Ovary (tissue), 9 donors: Measurements from ENCODE around the gene P2RY13. TPM values are rescaled to one million over a fixed set of nuclear protein-coding genes. Genes with fewer than 3 reads are reported as not detected.

Experiments used
- DNase-seq, 5 donors: peaks; one replicate each; pipeline ENCODE4 v3.0.0-alpha.2; 2019 to 2020
- H3K27ac ChIP-seq, 2 donors: fragments of 200-600 bp; one replicate each; pipeline versions ENCODE4 v1.5.1 to v1.8.0; 2019 to 2022
- H3K27me3 ChIP-seq: fragments of 200-600 bp; one replicate; pipeline ENCODE4 v1.8.0; 2022
- H3K36me3 ChIP-seq: fragments of 200-600 bp; sonication (generic); one replicate; pipeline ENCODE4 v1.5.1; 2019
- H3K4me1 ChIP-seq: one replicate; pipeline ENCODE4 v1.8.1; 2013; ENCODE audit warnings: mild to moderate bottlenecking, moderate library complexity; ENCODE audit not compliant: insufficient read depth
- H3K4me3 ChIP-seq: fragments of 200-600 bp; sonication (generic); one replicate; pipeline ENCODE4 v1.5.1; 2017
- H3K9me3 ChIP-seq, 2 donors: fragments of 200-600 bp in 1 of 2; sonication (generic) in 1 of 2; one replicate each; pipeline versions ENCODE4 v1.5.1 to v1.8.1; 2013 to 2019; ENCODE audit warnings: mild to moderate bottlenecking in 1 of 2, moderate library complexity in 1 of 2
- CTCF ChIP-seq, 3 donors: fragments of 450-650 bp in 2 of 3; fragments of 200-600 bp in 1 of 3; IDR thresholded peaks; one replicate each; pipeline versions ENCODE4 v1.5.1 to v1.8.0; 2016 to 2022; ENCODE audit warnings: antibody characterized with exemption in 3 of 3, mild to moderate bottlenecking in 1 of 3
- EP300 ChIP-seq: sonication (generic); formaldehyde crosslinking; IDR thresholded peaks from one replicate; pipeline ENCODE4 v1.6.1; 2017; ENCODE audit warnings: antibody characterized with exemption
- POLR2A ChIP-seq: fragments of 450-650 bp; IDR thresholded peaks from one replicate; pipeline ENCODE4 v1.6.1; 2017; ENCODE audit warnings: antibody characterized with exemption, mild to moderate bottlenecking, moderate library complexity
- WGBS, 3 donors: extraction: QIAGEN DNeasy Blood & Tissue Kit in 1 of 3; methylation state at CpG; one replicate each; pipeline versions ENCODE4 v1.1.5 to v1.1.7; 2013 to 2017; 5-methylcytosine and 5-hydroxymethylcytosine counted together
- intact Hi-C, 4 donors: fragments of 100-400 bp; cut with DNase I; formaldehyde crosslinking; loops; one replicate each; pipeline versions ENCODE4 v1.11.0 to v1.15.1; 2022 to 2023
- polyA plus RNA-seq, 2 donors: library from polyadenylated mRNA; stranded (reverse); fragments of 200-250 nt in 1 of 2; fragments of 350-450 nt in 1 of 2; fragmentation: Illumina TruSeq in 1 of 2; extraction: RNeasy Lipid Tissue Mini Kit (QIAGEN cat#74804) in 1 of 2; gene quantifications; one replicate each; pipeline ENCODE4 v1.2.3, GENCODE V29; 2013 to 2014
- total RNA-seq, 7 donors: library from RNA; depleted of rRNA in 2 of 7; stranded (reverse); fragments of >200 nt in 2 of 7; fragmentation: NEBNext Ultra II Directional in 3 of 7; extraction: Animal tissue kit (Norgen Biotek cat#: 25700) in 3 of 7; gene quantifications; one replicate each; pipeline versions ENCODE4 v1.1.0 to v1.2.4, GENCODE V29; 2016 to 2023
- donor health status: DM: no; HTN: no; CAD: no; lungs with moderate emphysema.
- donor health status: DM: no; HTN: no; CAD: no.
- donor health status: Bipolar disorder and iron deficiency.
- donor health status: DM: yes; HTN: yes; CAD: no.
- donor health status: DM: no; HTN: no; CAD: no.
- donor health status: DM: yes; HTN: yes; CAD: no.

P2RY13 gene
- total and polyA plus RNA-seq, 9 donors: 0.27 to 5.8 (median 0.56) TPM

GRCh38 chr3:151316267-151316991 lies 12.9 kb downstream of the P2RY13 start, which contains the start of gene GPR87:
Gene GPR87, minus strand, starts transcription at chr3:151316820. Its CDS starts 16,720 bp downstream, at chr3:151300100.
- DNase-seq: no peak
- Histone ChIP-seq H3K4me1 (no peaks in the 10 kb centered on the region), H3K27me3 (no peaks in the 10 kb centered on the region), H3K4me3 (no peak within 1 kb of the TSS), H3K9me3 (no peaks in the 10 kb centered on the region), H3K27ac (no peak within 1 kb of the TSS), H3K36me3 (no peaks in the 10 kb centered on the region)
- 45 to 69% (median 61%) methylated on average over 7 of the region's 7 CpGs for WGBS, 3 donors
- intact Hi-C loops: no loop called here
- no peak for TF ChIP-seq EP300
- no peak for TF ChIP-seq POLR2A
- TF ChIP-seq CTCF (IDR thresholded peaks at IDR 0.05): no peak

- no peaks in the 10 kb centered on the region for H3K27me3 ChIP-seq
- 27 to 68% (median 52%) methylated on average over 2 of the region's 2 CpGs for WGBS, 3 donors
- no peaks in the 10 kb centered on the region for H3K4me1 ChIP-seq
- intact Hi-C loops: no loop called here
- H3K36me3 ChIP-seq: no peaks in the 10 kb centered on the region
- TF ChIP-seq CTCF (IDR thresholded peaks at IDR 0.05) (no peak), EP300 (no peak), POLR2A (no peak)
- no peak overlapping the region for H3K27ac ChIP-seq
- DNase-seq: no peak
- no peaks in the 10 kb centered on the region for H3K9me3 ChIP-seq
- no peak overlapping the region for H3K4me3 ChIP-seq
Observed at GRCh38 chr3:151315846-151316245, 13.5 kb downstream of the P2RY13 start.

GRCh38 chr3:151315136-151315535 lies 14.2 kb downstream of the P2RY13 start:
- Histone ChIP-seq H3K4me1 (no peaks in the 10 kb centered on the region), H3K4me3 (no peak overlapping the region), H3K36me3 (no peaks in the 10 kb centered on the region), H3K27me3 (no peaks in the 10 kb centered on the region), H3K27ac (no peak overlapping the region), H3K9me3 (no peaks in the 10 kb centered on the region)
- TF ChIP-seq EP300 (no peak), POLR2A (no peak), CTCF (IDR thresholded peaks at IDR 0.05) (no peak)
- intact Hi-C loops: no loop called here
- DNase-seq: no peak
- 56 to 63% (median 58%) methylated on average over 2 of the region's 2 CpGs for WGBS, 3 donors

- DNase-seq: no peak
- no peaks in the 10 kb centered on the region for H3K27me3 ChIP-seq
- no peak overlapping the region for H3K27ac ChIP-seq
- WGBS, 3 donors: 96 to 98% (median 96%) methylated on average over 5 of the region's 5 CpGs
- intact Hi-C loops: no loop called here
- TF ChIP-seq EP300 (no peak), POLR2A (no peak), CTCF (IDR thresholded peaks at IDR 0.05) (no peak)
- no peaks in the 10 kb centered on the region for H3K36me3 ChIP-seq
- no peaks in the 10 kb centered on the region for H3K4me1 ChIP-seq
- no peaks in the 10 kb centered on the region for H3K9me3 ChIP-seq
- H3K4me3 ChIP-seq: no peak overlapping the region
Observed at GRCh38 chr3:151314593-151314992, 14.8 kb downstream of the P2RY13 start.
